GM19328 (cell line): Measurements from ENCODE around the gene VSTM4.

ENCODE experiments used
- ATAC-seq: cut with Tn5 transposase; IDR thresholded peaks from one replicate; pipeline ENCODE4 v1.9.1; 2021; ENCODE audit warnings: mild to moderate bottlenecking, moderate library complexity; ENCODE audit not compliant: unreplicated experiment

The VSTM4 gene

DNA sequence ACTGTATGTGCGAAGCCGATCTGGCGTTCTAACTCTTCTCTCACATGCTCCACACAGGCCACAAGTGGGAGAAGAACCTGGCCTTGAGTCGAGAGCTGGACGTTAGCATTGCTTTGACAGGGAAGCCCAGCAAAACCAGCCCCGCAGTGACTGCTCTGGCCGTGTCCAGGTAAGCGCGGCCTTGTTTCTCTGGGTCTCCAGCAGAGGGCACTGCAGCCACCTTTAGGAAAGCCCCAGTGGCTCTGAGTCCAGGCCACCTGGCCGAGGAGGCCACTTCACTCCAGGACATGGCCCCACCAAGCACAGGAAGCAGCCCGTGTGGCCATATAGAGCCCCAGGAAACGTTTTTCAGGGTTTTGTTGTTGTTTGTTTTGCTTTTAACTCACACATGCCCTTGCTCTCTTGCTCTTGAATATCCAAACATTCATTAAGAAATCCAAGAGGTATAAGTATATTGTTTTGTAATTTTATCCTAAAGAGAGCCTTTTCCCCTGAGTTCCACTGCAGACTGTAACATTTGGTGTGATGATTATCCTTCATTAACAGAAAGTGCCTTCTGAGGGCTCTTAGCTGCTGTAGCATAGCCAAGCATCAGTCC is 133.9 kb downstream of the VSTM4 start:
- no peak for ATAC-seq

- ATAC-seq = no peak
Observed at GRCh38 chr10:48978318-48978717, 137.0 kb downstream of the VSTM4 start.

DNA sequence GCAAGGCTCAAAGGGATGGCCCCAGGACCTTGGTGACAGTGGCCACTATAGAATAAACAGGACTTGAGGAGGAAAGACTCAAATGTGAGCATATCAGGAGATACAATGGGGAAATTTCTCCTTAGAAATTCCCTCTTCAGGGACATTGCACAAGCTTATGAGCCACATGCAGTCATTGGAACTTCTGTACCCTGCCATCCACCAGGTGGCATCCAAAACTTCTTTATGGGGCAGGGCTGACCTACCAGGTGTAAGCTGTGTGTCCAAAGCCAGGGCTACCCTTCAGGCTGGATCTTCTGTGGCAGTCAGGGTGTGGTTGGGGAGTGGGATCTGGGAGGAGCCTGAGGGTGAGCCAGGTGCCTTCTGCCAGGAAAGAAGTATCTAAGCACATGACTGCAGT is 139.1 kb downstream of the VSTM4 start:
- ATAC-seq = no peak

DNA sequence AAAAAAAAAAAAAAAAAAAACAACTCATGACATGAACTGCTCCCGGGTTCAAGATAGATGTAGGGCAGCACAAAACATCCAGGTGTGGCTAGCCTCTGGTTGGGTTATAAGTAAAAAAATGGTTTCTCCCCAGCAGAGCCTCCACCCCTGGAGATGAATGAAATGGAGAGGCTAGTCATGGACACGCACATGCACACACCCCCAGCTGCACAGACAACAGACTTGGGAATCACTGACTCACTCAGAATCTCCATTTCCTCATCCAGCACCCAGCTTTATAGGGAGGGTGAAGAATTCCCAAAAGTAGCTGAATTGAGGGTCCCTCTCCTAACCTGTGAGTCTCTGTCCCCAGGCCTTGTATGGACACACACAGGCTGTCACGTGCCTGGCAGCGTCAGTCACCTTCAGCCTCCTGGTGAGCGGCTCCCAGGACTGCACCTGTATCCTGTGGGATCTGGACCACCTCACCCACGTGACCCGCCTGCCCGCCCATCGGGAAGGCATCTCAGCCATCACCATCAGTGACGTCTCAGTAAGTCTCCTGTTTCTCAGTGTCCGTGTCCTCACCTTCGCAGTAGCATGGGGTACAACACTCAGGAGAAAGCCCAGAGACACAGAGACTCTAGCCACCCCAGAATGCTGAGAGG is 140.7 kb downstream of the VSTM4 start:
- no peak for ATAC-seq

GRCh38 chr10:48973065-48973464 is 142.3 kb downstream of the VSTM4 start:
- no peak for ATAC-seq

GRCh38 chr10:48970654-48971053 is 144.7 kb downstream of the VSTM4 start:
- no peak for ATAC-seq

DNA sequence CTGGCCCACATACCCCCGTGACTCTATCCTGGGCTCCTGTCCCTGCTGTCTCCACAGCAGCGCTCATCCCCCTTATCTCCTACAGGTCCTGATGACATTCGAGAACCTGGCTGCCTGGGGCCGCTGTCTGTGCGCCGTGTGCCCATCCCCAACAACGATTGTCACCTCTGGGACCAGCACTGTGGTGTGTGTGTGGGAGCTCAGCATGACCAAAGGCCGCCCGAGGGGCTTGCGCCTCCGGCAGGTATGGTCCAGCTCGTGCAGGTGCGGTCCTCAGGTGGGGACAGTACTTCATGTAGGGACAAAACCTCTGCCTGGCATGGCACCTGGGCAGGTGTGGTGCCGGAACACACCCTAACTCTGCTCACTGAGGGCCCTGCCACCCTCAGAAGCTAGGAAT is 145.3 kb downstream of the VSTM4 start:
- ATAC-seq = no peak

- no peak for ATAC-seq
Observed at GRCh38 chr10:48968036-48968435, 147.3 kb downstream of the VSTM4 start.

- no peak for ATAC-seq
Observed at GRCh38 chr10:48965460-48965859, 149.9 kb downstream of the VSTM4 start.
